HEK293 (cell line): Measurements from ENCODE around the gene DOP1B.
A peak's percentile ranks its signal among the peaks of the same experiment; 100 is the strongest.

Experiments
- CTCF ChIA-PET: fragments of 350-600 bp; formaldehyde crosslinking; extraction: SDS; loops from one replicate; lab custom pipeline; 2021; ENCODE audit warnings: antibody characterized with exemption; lab: Yijun Ruan, JAX
- POLR2A ChIA-PET: fragments of 300-600 bp; formaldehyde crosslinking; extraction: SDS; loops from one replicate; lab custom pipeline; 2020; ENCODE audit warnings: antibody characterized with exemption, inconsistent platforms; lab: Yijun Ruan, JAX
- H3K27ac ChIP-seq: fragments of 200-500 bp; sonication (Bioruptor generic); 2 replicates; pipeline ENCODE4 v1.5.1; 2014; ENCODE audit warnings: low read depth, low read length, control low read depth, inconsistent platforms; ENCODE audit errors: extremely low read depth
- H3K36me3 ChIP-seq, 2 experiments: fragments of 200-500 bp in 1 of 2; sonication (Bioruptor generic) in 1 of 2; 1 replicate in 1 of 2; 2 replicates in 1 of 2; pipeline ENCODE4 v1.5.1; 2014 to 2017; ENCODE audit warnings: inconsistent platforms in 2 of 2, low read length in 2 of 2; ENCODE audit not compliant: control insufficient read depth in 2 of 2, insufficient read depth in 1 of 2
- H3K4me1 ChIP-seq: fragments of 200-500 bp; sonication (Bioruptor generic); 2 replicates; pipeline ENCODE4 v1.5.1; 2014; ENCODE audit warnings: mild to moderate bottlenecking, low read length, inconsistent platforms; ENCODE audit not compliant: control insufficient read depth, insufficient read depth
- H3K4me3 ChIP-seq: 2 replicates; pipeline ENCODE4 v1.5.1; 2011; ENCODE audit warnings: low read depth, mild to moderate bottlenecking, control low read depth, low read length, moderate library complexity
- H3K9me3 ChIP-seq: fragments of 200-500 bp; sonication (Bioruptor generic); 2 replicates; pipeline ENCODE4 v1.5.1; 2014; ENCODE audit warnings: low read depth, low read length, inconsistent platforms; ENCODE audit not compliant: control insufficient read depth, insufficient read depth
- MYNN ChIP-seq: fragments of 450-650 bp; formaldehyde crosslinking; IDR thresholded peaks from 2 replicates; pipeline ENCODE4 v1.5.1; 2016; ENCODE audit warnings: missing biosample characterization, missing genetic modification characterization, borderline replicate concordance
- PATZ1 ChIP-seq: fragments of 450-650 bp; formaldehyde crosslinking; IDR thresholded peaks from 2 replicates; pipeline ENCODE4 v1.5.1; 2016; ENCODE audit warnings: missing biosample characterization, missing genetic modification characterization
- SALL2 ChIP-seq: fragments of 450-650 bp; formaldehyde crosslinking; IDR thresholded peaks from 2 replicates; pipeline ENCODE4 v1.5.0; 2017; ENCODE audit warnings: missing biosample characterization, mild to moderate bottlenecking, missing genetic modification characterization, borderline replicate concordance
- ZBTB44 ChIP-seq: fragments of 450-650 bp; IDR thresholded peaks from 2 replicates; pipeline ENCODE4 v1.5.1; 2018; ENCODE audit warnings: missing biosample characterization, mild to moderate bottlenecking, missing genetic modification characterization
- ZBTB7A ChIP-seq: fragments of 450-650 bp; formaldehyde crosslinking; IDR thresholded peaks from 2 replicates; pipeline ENCODE4 v1.5.1; 2016; ENCODE audit warnings: low read depth, missing biosample characterization, missing genetic modification characterization
- ZIC2 ChIP-seq: fragments of 450-650 bp; formaldehyde crosslinking; IDR thresholded peaks from 2 replicates; pipeline ENCODE4 v1.5.1; 2016; ENCODE audit warnings: missing biosample characterization, missing genetic modification characterization
- ZNF157 ChIP-seq: fragments of 450-650 bp; formaldehyde crosslinking; IDR thresholded peaks from 2 replicates; pipeline ENCODE4 v1.5.1; 2016; ENCODE audit warnings: missing biosample characterization, missing genetic modification characterization
- ZNF16 ChIP-seq: fragments of 450-650 bp; formaldehyde crosslinking; IDR thresholded peaks from 2 replicates; pipeline ENCODE4 v1.5.1; 2016; ENCODE audit warnings: low read depth, missing biosample characterization, missing genetic modification characterization
- ZNF24 ChIP-seq: fragments of 450-650 bp; formaldehyde crosslinking; IDR thresholded peaks from 2 replicates; pipeline ENCODE4 v1.5.1; 2016; ENCODE audit warnings: missing biosample characterization, missing genetic modification characterization
- ZNF266 ChIP-seq: fragments of 450-650 bp; formaldehyde crosslinking; IDR thresholded peaks from 2 replicates; pipeline ENCODE4 v1.5.1; 2016; ENCODE audit warnings: missing biosample characterization, missing genetic modification characterization, low read depth
- ZNF292 ChIP-seq: fragments of 450-650 bp; formaldehyde crosslinking; IDR thresholded peaks from 2 replicates; pipeline ENCODE4 v1.5.1; 2016; ENCODE audit warnings: low read depth, missing biosample characterization, missing genetic modification characterization, borderline replicate concordance
- ZNF311 ChIP-seq: fragments of 450-650 bp; formaldehyde crosslinking; IDR thresholded peaks from 2 replicates; pipeline ENCODE4 v1.5.1; 2017; ENCODE audit warnings: missing biosample characterization, missing genetic modification characterization, borderline replicate concordance
- ZNF394 ChIP-seq: fragments of 450-650 bp; formaldehyde crosslinking; IDR thresholded peaks from 2 replicates; pipeline ENCODE4 v1.5.1; 2016; ENCODE audit warnings: missing biosample characterization, missing genetic modification characterization, mild to moderate bottlenecking, moderate library complexity, borderline replicate concordance
- ZNF501 ChIP-seq: fragments of 450-650 bp; formaldehyde crosslinking; IDR thresholded peaks from 2 replicates; pipeline ENCODE4 v1.5.1; 2016; ENCODE audit warnings: missing biosample characterization, missing genetic modification characterization
- ZNF529 ChIP-seq: fragments of 450-650 bp; formaldehyde crosslinking; IDR thresholded peaks from 2 replicates; pipeline ENCODE4 v1.5.1; 2017; ENCODE audit warnings: missing genetic modification characterization, missing biosample characterization; ENCODE audit not compliant: insufficient replicate concordance
- ZNF555 ChIP-seq: fragments of 450-650 bp; formaldehyde crosslinking; conservative IDR thresholded peaks from 2 replicates; pipeline ENCODE4 v1.5.1; 2017; ENCODE audit warnings: missing biosample characterization, mild to moderate bottlenecking, missing genetic modification characterization, inconsistent platforms
- ZNF610 ChIP-seq: fragments of 450-650 bp; formaldehyde crosslinking; IDR thresholded peaks from 2 replicates; pipeline ENCODE4 v1.5.1; 2016; ENCODE audit warnings: missing biosample characterization, missing genetic modification characterization, borderline replicate concordance
- ZNF621 ChIP-seq: fragments of 450-650 bp; formaldehyde crosslinking; IDR thresholded peaks from 2 replicates; pipeline ENCODE4 v1.5.1; 2017; ENCODE audit warnings: missing biosample characterization, missing genetic modification characterization
- ZNF624 ChIP-seq: fragments of 450-650 bp; formaldehyde crosslinking; IDR thresholded peaks from 2 replicates; pipeline ENCODE4 v1.5.1; 2017; ENCODE audit warnings: missing biosample characterization, missing genetic modification characterization
- ZNF701 ChIP-seq: fragments of 450-650 bp; formaldehyde crosslinking; IDR thresholded peaks from 2 replicates; pipeline ENCODE4 v1.5.1; 2016; ENCODE audit warnings: missing biosample characterization, missing genetic modification characterization
- ZNF76 ChIP-seq: fragments of 450-650 bp; formaldehyde crosslinking; IDR thresholded peaks from 2 replicates; pipeline ENCODE4; 2016; ENCODE audit warnings: low read depth, missing biosample characterization, missing genetic modification characterization, borderline replicate concordance
- ZNF768 ChIP-seq: fragments of 450-650 bp; formaldehyde crosslinking; IDR thresholded peaks from 2 replicates; pipeline ENCODE4 v1.5.1; 2018; ENCODE audit warnings: missing biosample characterization, mild to moderate bottlenecking, missing genetic modification characterization
- ZSCAN16 ChIP-seq: fragments of 450-650 bp; formaldehyde crosslinking; IDR thresholded peaks from 2 replicates; pipeline ENCODE4 v1.5.1; 2016; ENCODE audit warnings: missing biosample characterization, missing genetic modification characterization
- TF ChIP-seq, protein P1 (sequence below): fragments of 450-650 bp; formaldehyde crosslinking; IDR thresholded peaks from 2 replicates; pipeline ENCODE4 v1.5.1; 2016; ENCODE audit warnings: missing biosample characterization, missing genetic modification characterization
- TF ChIP-seq, protein P2 (sequence below): fragments of 450-650 bp; formaldehyde crosslinking; IDR thresholded peaks from 2 replicates; pipeline ENCODE4 v1.5.1; 2016; ENCODE audit warnings: missing biosample characterization, missing genetic modification characterization

DOP1B gene

DNA sequence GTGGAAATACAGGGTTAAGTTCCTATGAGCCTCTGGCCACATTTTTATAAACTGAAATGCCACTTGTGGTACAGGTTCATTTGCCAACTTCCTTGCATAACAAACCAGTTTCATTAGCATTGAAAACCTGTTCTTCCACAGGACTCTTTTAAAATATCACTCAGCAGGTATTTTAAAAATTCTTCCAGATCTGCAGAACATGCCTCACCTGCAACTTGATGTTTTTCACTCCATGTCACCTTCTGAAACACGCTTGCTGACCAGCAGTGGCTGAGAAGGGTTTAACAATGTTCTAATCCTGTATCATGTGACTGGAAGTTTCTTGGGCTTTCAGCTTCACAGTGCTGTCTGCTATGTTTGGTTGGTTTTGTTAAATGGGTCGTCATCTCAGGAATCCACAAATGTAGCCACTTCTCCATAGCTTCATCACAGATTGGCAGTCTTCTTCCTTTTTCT, 39.3 kb upstream of the DOP1B start:
- Histone ChIP-seq H3K36me3 (no peaks in the 10 kb centered on the region), H3K4me1 (no peaks in the 10 kb centered on the region), H3K27ac (no peak overlapping the region), H3K9me3 (no peaks in the 10 kb centered on the region), H3K4me3 (no peak overlapping the region)
- ChIA-PET CTCF (interaction anchor here (0.6 to 1.3 kb wide), 7 partner anchors 8 to 192 kb away, joined by 3 to 7 read pairs (median 3); no protein-coding TSS in a partner anchor), POLR2A (interaction anchor here (0.9 kb wide), 1 partner anchor 48 kb away, joined by 3 read pairs; no protein-coding TSS in a partner anchor)
- TF ChIP-seq ZNF555: peak; percentile 67
- TF ChIP-seq ZNF311: no peak
- no peak for TF ChIP-seq ZIC2 (tag by site-specific recombination)

GRCh38 chr21:36120304-36120888, 36.2 kb upstream of the DOP1B start:
- no peak overlapping the region for H3K27ac ChIP-seq
- POLR2A ChIA-PET: interaction anchor here (0.5 to 0.6 kb wide), 2 partner anchors 24 to 146 kb away, joined by 3 read pairs; no protein-coding TSS in a partner anchor
- no peak for TF ChIP-seq ZBTB7A (tag by site-specific recombination)
- TF ChIP-seq, protein P1, sequence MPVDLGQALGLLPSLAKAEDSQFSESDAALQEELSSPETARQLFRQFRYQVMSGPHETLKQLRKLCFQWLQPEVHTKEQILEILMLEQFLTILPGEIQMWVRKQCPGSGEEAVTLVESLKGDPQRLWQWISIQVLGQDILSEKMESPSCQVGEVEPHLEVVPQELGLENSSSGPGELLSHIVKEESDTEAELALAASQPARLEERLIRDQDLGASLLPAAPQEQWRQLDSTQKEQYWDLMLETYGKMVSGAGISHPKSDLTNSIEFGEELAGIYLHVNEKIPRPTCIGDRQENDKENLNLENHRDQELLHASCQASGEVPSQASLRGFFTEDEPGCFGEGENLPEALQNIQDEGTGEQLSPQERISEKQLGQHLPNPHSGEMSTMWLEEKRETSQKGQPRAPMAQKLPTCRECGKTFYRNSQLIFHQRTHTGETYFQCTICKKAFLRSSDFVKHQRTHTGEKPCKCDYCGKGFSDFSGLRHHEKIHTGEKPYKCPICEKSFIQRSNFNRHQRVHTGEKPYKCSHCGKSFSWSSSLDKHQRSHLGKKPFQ: no peak
- TF ChIP-seq ZNF266 (tag by site-specific recombination): no peak
- no peak for TF ChIP-seq MYNN (tag by site-specific recombination)
- no peak for TF ChIP-seq ZNF16 (tag by site-specific recombination)
- no peak for TF ChIP-seq PATZ1
- no peak for TF ChIP-seq ZNF768 (tag by site-specific recombination)
- no peak for TF ChIP-seq ZNF621 (tag by site-specific recombination)
- TF ChIP-seq SALL2 (tag by site-specific recombination): no peak
- TF ChIP-seq, all 188 proteins: peak for 0
- Histone ChIP-seq H3K4me1 (no peaks in the 10 kb centered on the region), H3K4me3 (no peak overlapping the region), H3K36me3 (no peaks in the 10 kb centered on the region), H3K9me3 (no peaks in the 10 kb centered on the region)
- CTCF ChIA-PET: interaction anchor here (1.2 kb wide), 1 partner anchor 12 kb away, joined by 5 read pairs; no protein-coding TSS in a partner anchor

GRCh38 chr21:36122977-36123376, 33.6 kb upstream of the DOP1B start:
- no peak overlapping the region for H3K4me3 ChIP-seq
- CTCF ChIA-PET: interaction anchor here (0.6 to 5.7 kb wide), 11 partner anchors 8 to 1753 kb away, joined by 3 to 39 read pairs (median 5); partner anchors contain the start of gene MORC3
- POLR2A ChIA-PET: interaction anchor here (0.6 kb wide), 1 partner anchor 13 kb away, joined by 5 read pairs; no protein-coding TSS in a partner anchor
- H3K9me3 ChIP-seq: no peaks in the 10 kb centered on the region
- H3K27ac ChIP-seq: no peak overlapping the region
- H3K36me3 ChIP-seq: no peaks in the 10 kb centered on the region
- no peaks in the 10 kb centered on the region for H3K4me1 ChIP-seq
- TF ChIP-seq ZNF701 (tag by site-specific recombination) (no peak), ZNF76 (tag by site-specific recombination) (no peak), ZNF610 (tag by site-specific recombination) (peak; percentile 85), ZNF24 (tag by site-specific recombination) (peak; percentile 86), ZNF501 (tag by site-specific recombination) (no peak), ZNF292 (tag by site-specific recombination) (peak; percentile 100), ZBTB44 (no peak), ZNF624 (no peak), ZNF157 (tag by site-specific recombination) (peak; percentile 62; the same call in 1 of the 2 replicates), ZNF394 (tag by site-specific recombination) (peak; percentile 100), ZNF529 (peak; percentile 92), ZSCAN16 (no peak)
- TF ChIP-seq, protein P2, sequence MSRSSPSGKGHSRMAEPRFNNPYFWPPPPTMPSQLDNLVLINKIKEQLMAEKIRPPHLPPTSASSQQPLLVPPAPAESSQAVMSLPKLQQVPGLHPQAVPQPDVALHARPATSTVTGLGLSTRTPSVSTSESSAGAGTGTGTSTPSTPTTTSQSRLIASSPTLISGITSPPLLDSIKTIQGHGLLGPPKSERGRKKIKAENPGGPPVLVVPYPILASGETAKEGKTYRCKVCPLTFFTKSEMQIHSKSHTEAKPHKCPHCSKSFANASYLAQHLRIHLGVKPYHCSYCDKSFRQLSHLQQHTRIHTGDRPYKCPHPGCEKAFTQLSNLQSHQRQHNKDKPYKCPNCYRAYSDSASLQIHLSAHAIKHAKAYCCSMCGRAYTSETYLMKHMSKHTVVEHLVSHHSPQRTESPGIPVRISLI (tag by site-specific recombination): 0 out of 2 replicates have a peak, but pooled peaks have one; percentile 63
